D721Med (cell line): ENCODE results near the gene MEAK7.

Experiments
- DNase-seq: peaks from one replicate; pipeline ENCODE4 v3.0.0; 2011; ENCODE audit warnings: low spot score; ENCODE audit not compliant: insufficient read length
- FAIRE-seq: peaks from 2 replicates; lab custom pipeline; 2011; peaks lifted over from hg19 to GRCh38; lab: Jason Lieb, UNC
- CTCF ChIP-seq: IDR thresholded peaks from 2 replicates; pipeline ENCODE4 v1.5.1; 2012; ENCODE audit warnings: mild to moderate bottlenecking, control low read depth; ENCODE audit not compliant: insufficient read depth; ENCODE audit errors: missing control alignments

MEAK7 gene

GRCh38 chr16:84485255-84486010 is 19.0 kb downstream of the MEAK7 start:
- TF ChIP-seq CTCF: no peak
- no peak for DNase-seq
- no peak for FAIRE-seq

- peak; percentile 92 for TF ChIP-seq CTCF
- FAIRE-seq (no peak), DNase-seq (peak; percentile 40)
Observed at GRCh38 chr16:84484579-84485254, 19.7 kb downstream of the MEAK7 start.

- no peak for FAIRE-seq
- TF ChIP-seq CTCF: no peak
- DNase-seq: no peak
Observed at GRCh38 chr16:84483882-84484565, 20.4 kb downstream of the MEAK7 start.

- TF ChIP-seq CTCF: no peak
- FAIRE-seq: no peak
- no peak for DNase-seq
Observed at GRCh38 chr16:84482951-84483881, 21.2 kb downstream of the MEAK7 start.

- no peak for TF ChIP-seq CTCF
- FAIRE-seq (no peak), DNase-seq (no peak)
Observed at GRCh38 chr16:84482001-84482891, 22.2 kb downstream of the MEAK7 start.
